Activated CD8-positive, alpha-beta T cell treated with anti-CD3 and anti-CD28 coated beads, Interleukin-2, amount 10 ng/mL, durations not matched to agents 7 days and 5 days (primary cell): ENCODE results near the gene VTI1A. TPM values are rescaled to one million over a fixed set of nuclear protein-coding genes. Genes with fewer than 3 reads are reported as not detected.

Experiments
- ATAC-seq: fragments of 150-1000 bp; cut with Tn5 transposase; one replicate; pipeline ENCODE4 v1.10.0; 2021; ENCODE audit warnings: moderate library complexity
- CTCF ChIA-PET: fragments of 350-600 bp; sonication (Branson Sonifier 250); formaldehyde crosslinking; loops from one replicate; lab custom pipeline; 2021; ENCODE audit warnings: antibody characterized with exemption; lab: Charles Lee
- POLR2A ChIA-PET: fragments of 350-600 bp; sonication (Branson Sonifier 250); formaldehyde crosslinking; loops from one replicate; lab custom pipeline; 2021; ENCODE audit warnings: antibody characterized with exemption; lab: Charles Lee
- DNase-seq: peaks from one replicate; pipeline ENCODE4 v3.0.0-alpha.2; 2020
- H3K27ac Mint-ChIP-seq: one replicate; pipeline ENCODE4 v1.8.0; 2021; ENCODE audit warnings: mild to moderate bottlenecking, mixed read lengths
- H3K27me3 Mint-ChIP-seq: one replicate; pipeline ENCODE4 v1.8.0; 2021; ENCODE audit warnings: low read depth, mixed read lengths
- H3K36me3 Mint-ChIP-seq: one replicate; pipeline ENCODE4 v1.8.0; 2021; ENCODE audit warnings: low read depth, mixed read lengths
- H3K4me1 Mint-ChIP-seq: one replicate; pipeline ENCODE4 v1.8.0; 2021; ENCODE audit warnings: low read depth, mixed read lengths
- H3K4me3 Mint-ChIP-seq: one replicate; pipeline ENCODE4 v1.8.0; 2021; ENCODE audit warnings: mild to moderate bottlenecking, mixed read lengths
- H3K9me3 Mint-ChIP-seq: one replicate; pipeline ENCODE4 v1.8.0; 2022; ENCODE audit warnings: mixed read lengths; ENCODE audit not compliant: insufficient read depth
- total RNA-seq, 2 experiments: library from RNA; stranded (reverse); gene quantifications; one replicate each; pipeline ENCODE4 v1.2.3, GENCODE V29; 2021

Gene VTI1A
- total RNA-seq, 2 experiments from 2014 or later: 40.2 to 43.7 TPM

- peaks cover 12% of the 10 kb centered on the region for H3K36me3 Mint-ChIP-seq
- H3K4me3 Mint-ChIP-seq: no peak overlapping the region
- CTCF ChIA-PET: no interaction called here
- ATAC-seq (no peak), DNase-seq (no peak)
- no peaks in the 10 kb centered on the region for H3K4me1 Mint-ChIP-seq
- no peaks in the 10 kb centered on the region for H3K27me3 Mint-ChIP-seq
- H3K27ac Mint-ChIP-seq: no peak overlapping the region
- POLR2A ChIA-PET: no interaction called here
- no peaks in the 10 kb centered on the region for H3K9me3 Mint-ChIP-seq
These were observed 224.7 kb downstream of the VTI1A start for GRCh38 chr10:112671743-112672142.

- DNase-seq: no peak
- no peak for ATAC-seq
- Mint-ChIP-seq H3K27ac (no peak overlapping the region), H3K4me1 (no peaks in the 10 kb centered on the region), H3K9me3 (no peaks in the 10 kb centered on the region), H3K36me3 (peaks cover 12% of the 10 kb centered on the region), H3K4me3 (no peak overlapping the region), H3K27me3 (no peaks in the 10 kb centered on the region)
- ChIA-PET POLR2A (no interaction called here), CTCF (no interaction called here)
These were observed 225.7 kb downstream of the VTI1A start for GRCh38 chr10:112672706-112673105.

- DNase-seq (no peak), ATAC-seq (no peak)
- Mint-ChIP-seq H3K9me3 (no peaks in the 10 kb centered on the region), H3K27me3 (no peaks in the 10 kb centered on the region), H3K4me1 (no peaks in the 10 kb centered on the region), H3K36me3 (peaks cover 3% of the 10 kb centered on the region), H3K4me3 (no peak overlapping the region), H3K27ac (no peak overlapping the region)
- CTCF ChIA-PET: no interaction called here
- POLR2A ChIA-PET: no interaction called here
These were observed 228.6 kb downstream of the VTI1A start for GRCh38 chr10:112675560-112676083.

- H3K27me3 Mint-ChIP-seq: no peaks in the 10 kb centered on the region
- H3K9me3 Mint-ChIP-seq: no peaks in the 10 kb centered on the region
- ATAC-seq (no peak), DNase-seq (no peak)
- H3K4me3 Mint-ChIP-seq: no peak overlapping the region
- ChIA-PET POLR2A (no interaction called here), CTCF (interaction anchor here (1.0 kb wide), 1 partner anchor 43 kb away, joined by 3 read pairs; no protein-coding TSS in a partner anchor)
- no peak overlapping the region for H3K27ac Mint-ChIP-seq
- H3K36me3 Mint-ChIP-seq: peaks cover 3% of the 10 kb centered on the region
- no peaks in the 10 kb centered on the region for H3K4me1 Mint-ChIP-seq
These were observed 230.7 kb downstream of the VTI1A start for GRCh38 chr10:112677689-112678088.

GRCh38 chr10:112678581-112678980, 231.6 kb downstream of the VTI1A start:
- Mint-ChIP-seq H3K27me3 (no peaks in the 10 kb centered on the region), H3K36me3 (peaks cover 3% of the 10 kb centered on the region), H3K4me3 (no peak overlapping the region), H3K4me1 (no peaks in the 10 kb centered on the region), H3K27ac (no peak overlapping the region), H3K9me3 (no peaks in the 10 kb centered on the region)
- ChIA-PET POLR2A (no interaction called here), CTCF (interaction anchor here (1.0 to 1.1 kb wide), 2 partner anchors 10 to 42 kb away, joined by 3 read pairs; no protein-coding TSS in a partner anchor)
- DNase-seq: no peak
- ATAC-seq: no peak

GRCh38 chr10:112678987-112679386, 232.0 kb downstream of the VTI1A start:
- CTCF ChIA-PET: interaction anchor here (1.1 kb wide), 1 partner anchor 10 kb away, joined by 3 read pairs; no protein-coding TSS in a partner anchor

GRCh38 chr10:112679392-112679791, 232.4 kb downstream of the VTI1A start:
- POLR2A ChIA-PET: no interaction called here

More at GRCh38 chr10:112678987-112679386, 232.0 kb downstream of the VTI1A start:
- H3K9me3 Mint-ChIP-seq: no peaks in the 10 kb centered on the region
- DNase-seq (no peak), ATAC-seq (no peak)
- H3K4me3 Mint-ChIP-seq: no peak overlapping the region
- H3K36me3 Mint-ChIP-seq: peaks cover 3% of the 10 kb centered on the region
- H3K27ac Mint-ChIP-seq: no peak overlapping the region
- POLR2A ChIA-PET: no interaction called here
- no peaks in the 10 kb centered on the region for H3K4me1 Mint-ChIP-seq
- H3K27me3 Mint-ChIP-seq: no peaks in the 10 kb centered on the region

GRCh38 chr10:112680586-112680985, 233.6 kb downstream of the VTI1A start:
- POLR2A ChIA-PET: no interaction called here
- Mint-ChIP-seq H3K27ac (no peak overlapping the region), H3K36me3 (peaks cover 3% of the 10 kb centered on the region), H3K4me1 (no peaks in the 10 kb centered on the region), H3K27me3 (no peaks in the 10 kb centered on the region), H3K9me3 (no peaks in the 10 kb centered on the region), H3K4me3 (no peak overlapping the region)
- CTCF ChIA-PET: no interaction called here
- DNase-seq (no peak), ATAC-seq (no peak)

More at GRCh38 chr10:112679392-112679791, 232.4 kb downstream of the VTI1A start:
- Mint-ChIP-seq H3K36me3 (peaks cover 3% of the 10 kb centered on the region), H3K4me3 (no peak overlapping the region), H3K27me3 (no peaks in the 10 kb centered on the region), H3K4me1 (no peaks in the 10 kb centered on the region), H3K9me3 (no peaks in the 10 kb centered on the region), H3K27ac (no peak overlapping the region)
- CTCF ChIA-PET: no interaction called here
- DNase-seq (no peak), ATAC-seq (no peak)

GRCh38 chr10:112687647-112688046, 240.6 kb downstream of the VTI1A start:
- Mint-ChIP-seq H3K27ac (no peak overlapping the region), H3K9me3 (no peaks in the 10 kb centered on the region), H3K27me3 (no peaks in the 10 kb centered on the region), H3K4me3 (no peak overlapping the region), H3K36me3 (peaks cover under 1% of the 10 kb centered on the region), H3K4me1 (no peaks in the 10 kb centered on the region)
- CTCF ChIA-PET: no interaction called here
- DNase-seq (no peak), ATAC-seq (no peak)
- POLR2A ChIA-PET: no interaction called here

GRCh38 chr10:112689327-112690072, 242.5 kb downstream of the VTI1A start:
- Mint-ChIP-seq H3K27me3 (no peaks in the 10 kb centered on the region), H3K27ac (no peak overlapping the region), H3K36me3 (peaks cover 3% of the 10 kb centered on the region), H3K4me3 (no peak overlapping the region), H3K9me3 (no peaks in the 10 kb centered on the region), H3K4me1 (no peaks in the 10 kb centered on the region)
- ATAC-seq (no peak), DNase-seq (no peak)
- ChIA-PET POLR2A (no interaction called here), CTCF (no interaction called here)

- Mint-ChIP-seq H3K27ac (no peak overlapping the region), H3K27me3 (no peaks in the 10 kb centered on the region), H3K4me3 (no peak overlapping the region), H3K36me3 (peaks cover 6% of the 10 kb centered on the region), H3K9me3 (no peaks in the 10 kb centered on the region), H3K4me1 (no peaks in the 10 kb centered on the region)
- DNase-seq: no peak
- ATAC-seq: no peak
- POLR2A ChIA-PET: no interaction called here
- CTCF ChIA-PET: no interaction called here
These were observed 248.5 kb downstream of the VTI1A start for GRCh38 chr10:112695539-112695938.

GRCh38 chr10:112696592-112696991, 249.6 kb downstream of the VTI1A start:
- DNase-seq (no peak), ATAC-seq (no peak)
- Mint-ChIP-seq H3K4me1 (no peaks in the 10 kb centered on the region), H3K36me3 (peaks cover 6% of the 10 kb centered on the region), H3K27me3 (no peaks in the 10 kb centered on the region), H3K4me3 (no peak overlapping the region), H3K27ac (no peak overlapping the region), H3K9me3 (no peaks in the 10 kb centered on the region)
- POLR2A ChIA-PET: no interaction called here
- CTCF ChIA-PET: no interaction called here
